Transverse colon (tissue), 4 donors: ENCODE data around the gene ENPP3. TPM values are rescaled to one million over a fixed set of nuclear protein-coding genes. Genes with fewer than 3 reads are reported as not detected.

ENCODE experiments used
- DNase-seq: peaks from one replicate; pipeline ENCODE4 v3.0.0-alpha.2; 2019
- H3K27ac ChIP-seq, 4 donors: fragments of 200-600 bp; sonication (generic); 2 replicates each; pipeline ENCODE4 v1.5.1; 2016 to 2018; ENCODE audit warnings: inconsistent platforms in 4 of 4
- H3K27me3 ChIP-seq: fragments of 200-600 bp; sonication (generic); 2 replicates; pipeline ENCODE4 v1.5.1; 2017; ENCODE audit warnings: inconsistent platforms
- H3K36me3 ChIP-seq, 4 donors: fragments of 200-600 bp; sonication (generic); 2 replicates each; pipeline ENCODE4 v1.5.1; 2017 to 2019; ENCODE audit warnings: inconsistent platforms in 4 of 4
- H3K4me1 ChIP-seq, 4 donors: fragments of 200-600 bp; sonication (generic); 2 replicates each; pipeline ENCODE4 v1.5.1; 2017 to 2020; ENCODE audit warnings: inconsistent platforms in 4 of 4
- H3K4me3 ChIP-seq, 4 donors: fragments of 200-600 bp; sonication (generic); 1 replicate in 1 of 4; 2 replicates in 3 of 4; pipeline versions ENCODE4 v1.5.1 to v1.6.1; 2017 to 2019; ENCODE audit warnings: inconsistent platforms in 4 of 4
- H3K9me3 ChIP-seq, 2 donors: fragments of 200-600 bp; sonication (generic); 2 replicates each; pipeline ENCODE4 v1.5.1; 2017 to 2019; ENCODE audit warnings: inconsistent platforms in 2 of 2
- CTCF ChIP-seq, 5 experiments: fragments of 200-600 bp in 3 of 5; fragments of 450-650 bp in 2 of 5; sonication (generic) in 3 of 5; IDR thresholded peaks; 1 replicate in 2 of 5; 2 replicates in 3 of 5; pipeline ENCODE4 v1.5.1; 2016 to 2017; ENCODE audit warnings: antibody characterized with exemption in 5 of 5, inconsistent platforms in 3 of 5, mild to moderate bottlenecking in 2 of 5, moderate library complexity in 1 of 5
- EP300 ChIP-seq: sonication (generic); formaldehyde crosslinking; IDR thresholded peaks from one replicate; pipeline ENCODE4 v1.6.1; 2017; ENCODE audit warnings: antibody characterized with exemption, low read depth
- POLR2A ChIP-seq: fragments of 450-650 bp; IDR thresholded peaks from one replicate; pipeline ENCODE4 v1.6.1; 2016; ENCODE audit warnings: antibody characterized with exemption, mild to moderate bottlenecking, moderate library complexity
- POLR2AphosphoS5 ChIP-seq, 3 donors: sonication (generic); formaldehyde crosslinking; IDR thresholded peaks; one replicate each; pipeline ENCODE4 v1.6.1; 2016; ENCODE audit warnings: antibody characterized with exemption in 3 of 3
- WGBS, 2 donors: methylation state at CpG; one replicate each; pipeline ENCODE4 v1.1.5; 2018; ENCODE audit warnings: low coverage in 1 of 2; 5-methylcytosine and 5-hydroxymethylcytosine counted together
- in situ Hi-C, 4 donors: fragments of 200-750 bp; cut with MboI; loops; one replicate each; pipeline versions ENCODE4 v1.15.0 to v1.15.1; 2017; ENCODE audit warnings: low sequenced_read_pairs in 3 of 4, low pct_ligation_motif_present in 1 of 4, low pct_unique_long_range_greater_than_20kb in 1 of 4
- intact Hi-C: fragments of 100-400 bp; cut with DNase I; formaldehyde crosslinking; loops from one replicate; pipeline ENCODE4 v1.15.1; 2023; ENCODE audit warnings: low total_unique reads
- total RNA-seq, 4 donors: library from RNA; depleted of rRNA; stranded (reverse); fragments of >200 nt; gene quantifications; one replicate each; pipeline ENCODE4 v1.1.0, GENCODE V29; 2016

The ENPP3 gene
- total RNA-seq, 4 donors from 2014 or later = 4.6 to 28.1 (median 20.6) TPM

GRCh38 chr6:131754715-131755567, 117.8 kb downstream of the ENPP3 start:
- intact Hi-C loops (no loop called here), in situ Hi-C loops (no loop called here)
- no peaks in the 10 kb centered on the region for H3K36me3 ChIP-seq
- no peak for DNase-seq
- H3K27ac ChIP-seq = no peak overlapping the region
- 32 to 45% methylated on average over 7 to 9 of the region's 9 CpGs for WGBS, 2 donors
- no peaks in the 10 kb centered on the region for H3K9me3 ChIP-seq
- TF ChIP-seq POLR2A (no peak), POLR2AphosphoS5 (IDR thresholded peaks at IDR 0.05) (no peak), CTCF (IDR thresholded peaks at IDR 0.05) (no peak), EP300 (no peak)
- no peak overlapping the region for H3K4me3 ChIP-seq
- no peaks in the 10 kb centered on the region for H3K27me3 ChIP-seq
- no peaks in the 10 kb centered on the region for H3K4me1 ChIP-seq

- in situ Hi-C loops (no loop called here), intact Hi-C loops (no loop called here)
- TF ChIP-seq CTCF (IDR thresholded peaks at IDR 0.05) (no peak), POLR2A (no peak), EP300 (no peak), POLR2AphosphoS5 (IDR thresholded peaks at IDR 0.05) (no peak)
- Histone ChIP-seq H3K4me3 (no peak overlapping the region), H3K4me1 (no peaks in the 10 kb centered on the region), H3K27me3 (no peaks in the 10 kb centered on the region), H3K9me3 (no peaks in the 10 kb centered on the region), H3K36me3 (no peaks in the 10 kb centered on the region), H3K27ac (no peak overlapping the region)
- no peak for DNase-seq
- 89 to 90% methylated on average over 2 to 3 of the region's 3 CpGs for WGBS, 2 donors
These were observed 118.5 kb downstream of the ENPP3 start for GRCh38 chr6:131755597-131755996.

GRCh38 chr6:131756039-131756438, 118.9 kb downstream of the ENPP3 start:
- intact Hi-C loops = no loop called here
- in situ Hi-C loops = no loop called here

DNA sequence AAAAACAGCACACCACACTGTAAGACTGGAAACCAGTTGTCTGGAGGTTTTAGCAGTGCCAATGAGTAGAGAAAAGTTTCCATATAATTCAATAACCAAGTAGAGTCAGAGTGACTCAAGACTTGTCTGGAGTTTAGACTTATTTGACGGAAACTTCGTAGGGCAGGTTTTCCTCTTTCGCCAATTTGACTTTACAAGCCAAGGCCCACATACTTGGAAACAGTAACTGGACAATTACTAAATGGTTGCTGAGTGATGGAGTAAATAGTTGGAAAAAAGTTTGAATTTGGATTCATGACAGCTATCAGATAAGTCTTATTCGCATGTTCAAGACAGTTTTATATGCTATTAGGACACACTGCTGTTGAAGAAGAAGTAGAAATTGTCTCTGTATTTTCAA, 121.8 kb downstream of the ENPP3 start:
- TF ChIP-seq EP300 = no peak
- TF ChIP-seq POLR2AphosphoS5 (IDR thresholded peaks at IDR 0.05) = no peak
- no peak for TF ChIP-seq POLR2A
- TF ChIP-seq CTCF (IDR thresholded peaks at IDR 0.05) = no peak
- in situ Hi-C loops = no loop called here
- intact Hi-C loops = no loop called here
- Histone ChIP-seq H3K4me3 (no peak overlapping the region), H3K27me3 (no peaks in the 10 kb centered on the region), H3K36me3 (no peaks in the 10 kb centered on the region), H3K4me1 (no peaks in the 10 kb centered on the region), H3K9me3 (no peaks in the 10 kb centered on the region), H3K27ac (no peak overlapping the region)
- DNase-seq = no peak
- WGBS, 2 donors = 66 to 84% methylated on average over 3 to 4 of the region's 4 CpGs

More at GRCh38 chr6:131756039-131756438, 118.9 kb downstream of the ENPP3 start:
- Histone ChIP-seq H3K27ac (no peak overlapping the region), H3K4me1 (no peaks in the 10 kb centered on the region), H3K4me3 (no peak overlapping the region), H3K9me3 (no peaks in the 10 kb centered on the region), H3K27me3 (no peaks in the 10 kb centered on the region), H3K36me3 (no peaks in the 10 kb centered on the region)
- DNase-seq = no peak
- TF ChIP-seq CTCF (IDR thresholded peaks at IDR 0.05) (no peak), EP300 (no peak), POLR2A (no peak), POLR2AphosphoS5 (IDR thresholded peaks at IDR 0.05) (no peak)
- 91% methylated on average over 2 of the region's 2 CpGs for WGBS, 2 donors
